Putamen (tissue), 1 donor: ENCODE measurements around the gene BCAS1.
A peak's percentile ranks its signal among the peaks of the same experiment; 100 is the strongest.

Source experiments
- DNase-seq: peaks from one replicate; pipeline ENCODE4 v3.0.0-alpha.2; 2016; ENCODE audit warnings: low spot score

The BCAS1 gene

GRCh38 chr20:54048891-54049545 is 21.4 kb downstream of the BCAS1 start:
- no peak for DNase-seq

- DNase-seq: peak; percentile 59
Observed at GRCh38 chr20:54048481-54048880, 21.9 kb downstream of the BCAS1 start.

GRCh38 chr20:54047720-54048119 is 22.7 kb downstream of the BCAS1 start:
- no peak for DNase-seq

- no peak for DNase-seq
Observed at GRCh38 chr20:54047048-54047447, 23.3 kb downstream of the BCAS1 start.

- DNase-seq: no peak
Observed at GRCh38 chr20:54044156-54044555, 26.2 kb downstream of the BCAS1 start.

GRCh38 chr20:54043076-54043967 is 27.1 kb downstream of the BCAS1 start:
- no peak for DNase-seq

GRCh38 chr20:54042021-54042420 is 28.4 kb downstream of the BCAS1 start:
- DNase-seq: no peak

GRCh38 chr20:54041336-54041735 is 29.1 kb downstream of the BCAS1 start:
- DNase-seq: no peak

- DNase-seq: no peak
Observed at GRCh38 chr20:54040531-54040930, 29.9 kb downstream of the BCAS1 start.

- DNase-seq: no peak
Observed at GRCh38 chr20:54038961-54039360, 31.4 kb downstream of the BCAS1 start.

- no peak for DNase-seq
Observed at GRCh38 chr20:54037525-54037924, 32.9 kb downstream of the BCAS1 start.

GRCh38 chr20:54029643-54030042 is 40.8 kb downstream of the BCAS1 start:
- DNase-seq: no peak

GRCh38 chr20:54029176-54029575 is 41.2 kb downstream of the BCAS1 start:
- no peak for DNase-seq

GRCh38 chr20:54028276-54029011 is 42.0 kb downstream of the BCAS1 start:
- peak; percentile 92 for DNase-seq

GRCh38 chr20:54027704-54028103 is 42.7 kb downstream of the BCAS1 start:
- no peak for DNase-seq

GRCh38 chr20:54026295-54027064 is 43.9 kb downstream of the BCAS1 start:
- DNase-seq: no peak

GRCh38 chr20:54025251-54025771 is 45.1 kb downstream of the BCAS1 start:
- DNase-seq: no peak

GRCh38 chr20:54023406-54023805 is 47.0 kb downstream of the BCAS1 start:
- DNase-seq: no peak

GRCh38 chr20:54021446-54022235 is 48.8 kb downstream of the BCAS1 start:
- DNase-seq: no peak

- no peak for DNase-seq
Observed at GRCh38 chr20:54020868-54021267, 49.5 kb downstream of the BCAS1 start.

- DNase-seq: no peak
Observed at GRCh38 chr20:54020348-54020747, 50.0 kb downstream of the BCAS1 start.
